HUES48 (cell line): ENCODE measurements around the gene ZBTB4.
A peak's percentile ranks its signal among the peaks of the same experiment; 100 is the strongest.

Source experiments
- H3K27ac ChIP-seq: one replicate; pipeline ENCODE4 v1.7.0; 2013; ENCODE audit warnings: low read depth, low read length, inconsistent platforms
- H3K27me3 ChIP-seq: 2 replicates; pipeline ENCODE4 v1.6.1; 2013; ENCODE audit warnings: mild to moderate bottlenecking, low read length; ENCODE audit not compliant: control insufficient read depth, insufficient read depth
- H3K36me3 ChIP-seq: 2 replicates; pipeline ENCODE4 v1.6.1; 2013; ENCODE audit warnings: low read length; ENCODE audit not compliant: control insufficient read depth, insufficient read depth
- H3K4me1 ChIP-seq: 2 replicates; pipeline ENCODE4 v1.6.1; 2013; ENCODE audit warnings: mild to moderate bottlenecking, low read length; ENCODE audit not compliant: control insufficient read depth, insufficient read depth
- H3K4me3 ChIP-seq: 2 replicates; pipeline ENCODE4 v1.5.1; 2013; ENCODE audit warnings: mild to moderate bottlenecking, low read depth, low read length
- H3K9ac ChIP-seq: 2 replicates; pipeline ENCODE4 v1.6.1; 2013; ENCODE audit warnings: mild to moderate bottlenecking, low read depth, low read length, moderate library complexity
- H3K9me3 ChIP-seq: 2 replicates; pipeline ENCODE4 v1.6.1; 2013; ENCODE audit warnings: low read length; ENCODE audit not compliant: control insufficient read depth, insufficient read depth

The ZBTB4 gene, protein sequence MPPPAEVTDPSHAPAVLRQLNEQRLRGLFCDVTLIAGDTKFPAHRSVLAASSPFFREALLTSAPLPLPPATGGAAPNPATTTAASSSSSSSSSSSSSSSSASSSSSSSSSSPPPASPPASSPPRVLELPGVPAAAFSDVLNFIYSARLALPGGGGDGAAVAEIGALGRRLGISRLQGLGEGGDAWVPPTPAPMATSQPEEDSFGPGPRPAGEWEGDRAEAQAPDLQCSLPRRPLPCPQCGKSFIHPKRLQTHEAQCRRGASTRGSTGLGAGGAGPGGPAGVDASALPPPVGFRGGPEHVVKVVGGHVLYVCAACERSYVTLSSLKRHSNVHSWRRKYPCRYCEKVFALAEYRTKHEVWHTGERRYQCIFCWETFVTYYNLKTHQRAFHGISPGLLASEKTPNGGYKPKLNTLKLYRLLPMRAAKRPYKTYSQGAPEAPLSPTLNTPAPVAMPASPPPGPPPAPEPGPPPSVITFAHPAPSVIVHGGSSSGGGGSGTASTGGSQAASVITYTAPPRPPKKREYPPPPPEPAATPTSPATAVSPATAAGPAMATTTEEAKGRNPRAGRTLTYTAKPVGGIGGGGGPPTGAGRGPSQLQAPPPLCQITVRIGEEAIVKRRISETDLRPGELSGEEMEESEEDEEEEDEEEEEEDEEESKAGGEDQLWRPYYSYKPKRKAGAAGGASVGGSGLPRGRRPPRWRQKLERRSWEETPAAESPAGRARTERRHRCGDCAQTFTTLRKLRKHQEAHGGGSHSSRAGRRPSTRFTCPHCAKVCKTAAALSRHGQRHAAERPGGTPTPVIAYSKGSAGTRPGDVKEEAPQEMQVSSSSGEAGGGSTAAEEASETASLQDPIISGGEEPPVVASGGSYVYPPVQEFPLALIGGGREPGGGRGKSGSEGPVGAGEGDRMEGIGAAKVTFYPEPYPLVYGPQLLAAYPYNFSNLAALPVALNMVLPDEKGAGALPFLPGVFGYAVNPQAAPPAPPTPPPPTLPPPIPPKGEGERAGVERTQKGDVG

DNA sequence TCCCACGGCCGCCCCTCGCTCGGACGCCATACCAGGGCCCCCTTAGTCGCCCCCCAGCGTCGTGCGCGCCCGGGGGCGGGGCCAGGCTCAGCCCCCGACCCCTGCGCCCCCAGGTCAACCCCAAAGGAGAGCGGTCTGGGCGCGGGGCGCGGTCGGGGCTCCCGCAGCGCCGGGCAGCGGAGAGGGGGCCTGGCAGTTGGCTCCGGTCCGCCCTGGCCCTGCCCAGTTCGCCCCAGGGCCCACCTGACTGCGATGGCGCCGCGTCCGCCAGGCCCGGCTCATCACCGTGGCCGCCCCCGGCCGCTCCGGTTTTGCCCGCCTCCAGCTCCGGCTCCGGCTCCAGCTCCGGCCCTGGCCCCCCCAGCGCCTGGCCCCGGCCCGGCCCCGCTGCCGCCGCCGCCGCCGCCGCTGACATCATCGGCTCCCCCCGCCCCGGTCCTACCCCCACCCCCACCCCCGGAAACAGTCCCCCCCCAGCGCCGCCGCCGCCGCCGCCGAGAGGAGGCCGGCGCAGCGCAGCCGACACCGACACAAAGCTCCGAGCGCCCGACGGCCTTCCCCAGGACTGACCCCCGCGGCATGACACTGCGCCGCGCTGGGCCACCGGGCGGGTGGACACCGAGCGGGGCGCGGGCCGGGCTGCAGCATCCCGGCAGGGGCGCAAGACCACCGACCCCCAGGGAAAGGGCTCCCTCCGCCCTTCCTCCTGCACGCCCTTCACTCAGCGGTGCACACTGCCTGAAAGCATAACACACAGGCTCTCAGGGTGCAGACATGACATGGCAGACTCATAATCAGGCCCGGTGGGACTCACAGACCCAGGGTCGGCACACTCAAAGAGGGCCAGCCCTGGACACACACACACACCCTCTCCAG lies at the start of gene ZBTB4:
TSS of gene ZBTB4 (minus strand) at position 419 of the 876 bp plus-strand sequence. CDS start 12,830 bp downstream, outside the sequence.
- H3K9ac ChIP-seq: peak within 1 kb of the TSS; percentile 76
- no peaks in the 10 kb centered on the region for H3K27me3 ChIP-seq
- H3K4me3 ChIP-seq: peak within 1 kb of the TSS; percentile 75
- peaks cover 18% of the 10 kb centered on the region for H3K4me1 ChIP-seq
- H3K27ac ChIP-seq: peak within 1 kb of the TSS; percentile 76
- H3K36me3 ChIP-seq: no peaks in the 10 kb centered on the region
- H3K9me3 ChIP-seq: no peaks in the 10 kb centered on the region

DNA sequence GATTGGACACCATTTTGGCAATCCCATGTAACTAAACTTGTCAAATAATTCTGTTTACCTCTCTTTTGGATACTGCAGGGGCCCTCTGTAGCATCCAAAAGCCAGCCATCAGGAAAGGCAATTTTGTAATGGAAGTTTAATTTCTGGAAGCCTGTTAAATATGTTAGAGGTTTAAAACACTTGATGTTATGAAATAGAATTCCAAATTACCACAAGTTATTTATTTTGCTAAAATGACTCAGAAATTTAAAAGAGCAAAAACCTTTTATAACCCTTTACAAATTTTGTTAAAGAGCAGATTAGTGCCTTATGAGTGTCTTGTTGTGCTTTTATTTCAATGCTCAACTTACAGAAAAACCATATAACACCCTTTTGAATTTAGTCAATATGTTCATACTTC lies 49.4 kb upstream of the ZBTB4 start:
- H3K9ac ChIP-seq: no peak overlapping the region
- peaks cover 8% of the 10 kb centered on the region; the same call in 1 of the 2 replicates for H3K9me3 ChIP-seq
- H3K36me3 ChIP-seq: no peaks in the 10 kb centered on the region
- H3K4me3 ChIP-seq: no peak overlapping the region
- no peak overlapping the region for H3K27ac ChIP-seq
- no peaks in the 10 kb centered on the region for H3K4me1 ChIP-seq
- H3K27me3 ChIP-seq: no peaks in the 10 kb centered on the region

DNA sequence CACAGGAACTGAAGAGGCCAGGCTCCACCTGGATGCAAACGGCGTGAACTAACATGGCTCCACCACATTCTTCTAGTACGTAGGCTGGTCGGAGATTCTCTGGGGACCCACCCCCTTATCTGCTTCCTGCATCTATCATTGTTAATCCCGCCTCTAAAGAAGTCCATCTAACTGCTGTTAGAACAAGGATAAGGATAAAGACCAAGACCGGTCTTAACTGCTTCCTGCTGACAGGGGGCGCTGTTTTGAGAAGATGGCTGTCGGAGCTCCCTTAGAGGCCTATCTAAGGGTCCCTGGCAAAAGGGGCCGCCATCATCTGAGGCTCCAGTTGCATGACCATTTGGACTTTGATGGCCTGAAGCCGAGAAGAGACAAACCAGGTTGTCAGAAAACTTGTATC lies 43.6 kb upstream of the ZBTB4 start:
- Histone ChIP-seq H3K27ac (no peak overlapping the region), H3K4me1 (no peaks in the 10 kb centered on the region), H3K4me3 (no peak overlapping the region), H3K27me3 (no peaks in the 10 kb centered on the region), H3K36me3 (no peaks in the 10 kb centered on the region), H3K9ac (no peak overlapping the region), H3K9me3 (peaks cover 1% of the 10 kb centered on the region; the same call in 1 of the 2 replicates)

DNA sequence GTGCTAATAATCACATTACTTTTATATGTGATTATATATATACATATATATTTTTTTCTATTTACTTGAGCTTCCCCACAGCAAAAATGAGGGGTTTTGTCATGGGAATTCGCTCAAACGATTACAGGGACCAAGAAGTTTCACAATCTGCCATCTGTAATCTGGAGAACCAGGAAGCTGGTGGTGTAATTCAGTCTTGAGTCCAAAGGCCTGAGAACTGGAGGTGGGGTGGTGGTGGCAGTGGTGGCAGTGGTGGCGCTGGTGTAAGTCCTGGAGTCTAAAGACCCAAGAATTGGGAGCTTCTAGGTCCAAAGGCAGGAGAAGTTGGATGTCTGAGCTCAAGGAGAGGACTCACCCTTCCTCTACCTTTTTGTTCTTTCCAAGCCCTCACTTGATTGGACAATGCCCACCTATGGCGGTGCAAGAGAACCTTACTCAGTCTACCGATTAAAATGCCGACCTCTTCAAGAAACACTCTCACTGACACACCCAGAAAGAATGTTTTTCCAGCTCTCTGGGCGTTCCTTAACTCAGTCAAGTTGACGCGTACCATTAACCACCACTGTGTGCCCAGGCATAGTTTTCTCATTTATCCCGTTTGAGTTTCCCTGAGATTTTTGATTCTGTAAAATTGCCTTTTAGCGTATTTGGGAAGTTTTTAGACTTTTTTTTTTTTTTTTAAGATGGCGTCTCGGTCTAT lies 36.6 kb upstream of the ZBTB4 start:
- H3K4me3 ChIP-seq: no peak overlapping the region
- H3K4me1 ChIP-seq: no peaks in the 10 kb centered on the region
- H3K9me3 ChIP-seq: no peaks in the 10 kb centered on the region
- no peak overlapping the region for H3K27ac ChIP-seq
- H3K27me3 ChIP-seq: no peaks in the 10 kb centered on the region
- no peak overlapping the region for H3K9ac ChIP-seq
- H3K36me3 ChIP-seq: peaks cover 34% of the 10 kb centered on the region

DNA sequence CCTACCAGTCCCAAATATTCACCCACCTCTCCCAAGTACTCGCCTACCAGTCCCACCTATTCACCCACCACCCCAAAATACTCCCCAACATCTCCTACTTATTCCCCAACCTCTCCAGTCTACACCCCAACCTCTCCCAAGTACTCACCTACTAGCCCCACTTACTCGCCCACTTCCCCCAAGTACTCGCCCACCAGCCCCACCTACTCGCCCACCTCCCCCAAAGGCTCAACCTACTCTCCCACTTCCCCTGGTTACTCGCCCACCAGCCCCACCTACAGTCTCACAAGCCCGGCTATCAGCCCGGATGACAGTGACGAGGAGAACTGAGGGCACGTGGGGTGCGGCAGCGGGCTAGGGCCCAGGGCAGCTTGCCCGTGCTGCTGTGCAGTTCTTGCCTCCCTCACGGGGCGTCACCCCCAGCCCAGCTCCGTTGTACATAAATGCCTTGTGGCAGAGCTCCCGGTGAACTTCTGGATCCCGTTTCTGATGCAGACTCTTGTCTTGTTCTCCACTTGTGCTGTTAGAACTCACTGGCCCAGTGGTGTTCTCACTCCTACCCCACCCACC lies 34.5 kb upstream of the ZBTB4 start:
- Histone ChIP-seq H3K36me3 (peaks cover 54% of the 10 kb centered on the region), H3K9me3 (no peaks in the 10 kb centered on the region)

DNA sequence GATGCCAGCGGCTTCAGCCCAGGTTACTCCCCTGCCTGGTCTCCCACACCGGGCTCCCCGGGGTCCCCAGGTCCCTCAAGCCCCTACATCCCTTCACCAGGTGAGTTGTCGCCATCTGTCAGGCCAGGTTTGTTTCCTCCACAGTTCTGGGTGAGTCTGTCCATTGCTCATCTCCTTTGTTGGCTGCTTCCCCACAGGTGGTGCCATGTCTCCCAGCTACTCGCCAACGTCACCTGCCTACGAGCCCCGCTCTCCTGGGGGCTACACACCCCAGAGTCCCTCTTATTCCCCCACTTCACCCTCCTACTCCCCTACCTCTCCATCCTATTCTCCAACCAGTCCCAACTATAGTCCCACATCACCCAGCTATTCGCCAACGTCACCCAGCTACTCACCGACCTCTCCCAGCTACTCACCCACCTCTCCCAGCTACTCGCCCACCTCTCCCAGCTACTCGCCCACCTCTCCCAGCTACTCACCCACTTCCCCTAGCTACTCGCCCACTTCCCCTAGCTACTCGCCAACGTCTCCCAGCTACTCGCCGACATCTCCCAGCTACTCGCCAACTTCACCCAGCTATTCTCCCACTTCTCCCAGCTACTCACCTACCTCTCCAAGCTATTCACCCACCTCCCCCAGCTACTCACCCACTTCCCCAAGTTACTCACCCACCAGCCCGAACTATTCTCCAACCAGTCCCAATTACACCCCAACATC lies 33.6 kb upstream of the ZBTB4 start:
- H3K36me3 ChIP-seq: peaks cover 64% of the 10 kb centered on the region
- H3K4me3 ChIP-seq: no peak overlapping the region
- H3K9ac ChIP-seq: no peak overlapping the region
- no peak overlapping the region for H3K27ac ChIP-seq
- H3K4me1 ChIP-seq: no peaks in the 10 kb centered on the region
- no peaks in the 10 kb centered on the region for H3K9me3 ChIP-seq
- no peaks in the 10 kb centered on the region for H3K27me3 ChIP-seq

More for the DNA sequence above, 34.5 kb upstream of the ZBTB4 start:
- Histone ChIP-seq H3K9ac (no peak overlapping the region), H3K27ac (no peak overlapping the region), H3K27me3 (no peaks in the 10 kb centered on the region), H3K4me3 (no peak overlapping the region), H3K4me1 (no peaks in the 10 kb centered on the region)

DNA sequence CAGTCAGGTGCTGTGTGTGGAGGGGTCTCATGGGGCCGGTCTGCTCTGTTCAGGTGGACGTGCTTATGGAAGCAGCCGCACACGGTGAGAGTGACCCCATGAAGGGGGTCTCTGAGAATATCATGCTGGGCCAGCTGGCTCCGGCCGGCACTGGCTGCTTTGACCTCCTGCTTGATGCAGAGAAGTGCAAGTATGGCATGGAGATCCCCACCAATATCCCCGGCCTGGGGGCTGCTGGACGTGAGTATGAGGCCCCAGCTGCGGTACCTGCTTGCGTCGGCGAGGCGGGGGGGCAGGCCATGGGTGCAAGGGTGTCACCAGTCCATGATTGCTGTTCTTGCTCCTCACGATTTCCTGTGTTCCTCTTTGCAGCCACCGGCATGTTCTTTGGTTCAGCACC lies 32.7 kb upstream of the ZBTB4 start:
- H3K4me3 ChIP-seq: no peak overlapping the region
- H3K9ac ChIP-seq: no peak overlapping the region
- H3K36me3 ChIP-seq: peaks cover 72% of the 10 kb centered on the region
- H3K27me3 ChIP-seq: no peaks in the 10 kb centered on the region
- H3K9me3 ChIP-seq: no peaks in the 10 kb centered on the region
- no peak overlapping the region for H3K27ac ChIP-seq
- H3K4me1 ChIP-seq: no peaks in the 10 kb centered on the region

DNA sequence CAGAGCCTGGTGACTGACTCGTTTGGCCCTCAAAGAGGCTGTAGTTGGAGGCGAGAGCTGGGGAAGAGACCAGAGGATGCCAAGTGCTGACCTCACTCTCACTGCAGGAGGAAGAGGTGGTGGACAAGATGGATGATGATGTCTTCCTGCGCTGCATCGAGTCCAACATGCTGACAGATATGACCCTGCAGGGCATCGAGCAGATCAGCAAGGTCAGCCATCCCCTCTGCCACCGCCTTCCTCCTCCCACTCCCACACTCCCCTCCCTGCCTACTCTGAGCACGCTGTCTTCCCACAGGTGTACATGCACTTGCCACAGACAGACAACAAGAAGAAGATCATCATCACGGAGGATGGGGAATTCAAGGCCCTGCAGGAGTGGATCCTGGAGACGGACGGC lies 31.7 kb upstream of the ZBTB4 start:
- no peak overlapping the region for H3K27ac ChIP-seq
- peaks cover 82% of the 10 kb centered on the region for H3K36me3 ChIP-seq
- no peaks in the 10 kb centered on the region for H3K27me3 ChIP-seq
- no peak overlapping the region for H3K9ac ChIP-seq
- H3K9me3 ChIP-seq: no peaks in the 10 kb centered on the region
- no peaks in the 10 kb centered on the region for H3K4me1 ChIP-seq
- H3K4me3 ChIP-seq: no peak overlapping the region

DNA sequence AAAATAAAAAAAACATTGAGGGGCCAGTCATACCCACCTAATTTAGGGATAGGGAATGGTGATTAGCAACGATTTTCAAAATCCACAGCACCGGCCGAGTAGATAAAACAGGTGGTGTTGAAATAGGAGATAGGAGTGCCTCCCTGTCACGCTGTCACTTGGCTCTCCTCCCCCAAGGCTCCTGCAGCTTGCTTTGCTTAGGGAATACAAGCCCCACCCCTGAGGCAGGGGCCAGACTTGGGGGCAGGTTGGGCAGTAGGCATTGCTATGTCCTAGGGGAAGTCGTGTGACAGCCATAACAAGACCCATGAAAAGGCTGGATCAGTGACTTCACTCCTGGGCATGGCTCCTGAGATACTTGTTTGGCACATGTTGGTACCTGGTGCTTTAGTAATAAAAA lies 30.5 kb upstream of the ZBTB4 start:
- H3K9me3 ChIP-seq: no peaks in the 10 kb centered on the region
- H3K36me3 ChIP-seq: peaks cover 90% of the 10 kb centered on the region
- no peak overlapping the region for H3K4me3 ChIP-seq
- no peak overlapping the region for H3K9ac ChIP-seq
- H3K4me1 ChIP-seq: no peaks in the 10 kb centered on the region
- H3K27ac ChIP-seq: no peak overlapping the region
- H3K27me3 ChIP-seq: no peaks in the 10 kb centered on the region
